ENCODE results near the gene ZNF384.
A peak's percentile ranks its signal among the peaks of the same experiment; 100 is the strongest.

Gene ZNF384

GRCh38 chr12:6688999-6689882 lies at the start of gene ZNF384:
ZNF384 (minus strand) TSS chr12:6689375; CDS start chr12:6679520, 9,855 bp downstream.
- Histone ChIP-seq H3K9ac (ENCODE audit: insufficient read length, low read depth) (peak within 1 kb of the TSS; percentile 99), H3K36me3 (ENCODE audit: insufficient read depth, insufficient read length, low read length) (peaks cover 50% of the 10 kb centered on the region), H3K9me3 (ENCODE audit: insufficient read depth, low read length) (peaks cover 8% of the 10 kb centered on the region; the same call in 1 of the 2 replicates), H3K27me3 (ENCODE audit: insufficient read depth, insufficient read length) (no peaks in the 10 kb centered on the region), H3K4me3 (ENCODE audit: insufficient read length, low read depth) (peak within 1 kb of the TSS; percentile 94), H3K4me1 (ENCODE audit: insufficient read depth, insufficient read length) (peaks cover 8% of the 10 kb centered on the region)
- peak; percentile 100 for DNase-seq (ENCODE audit: low read depth, low spot score)
- TF ChIP-seq YY1 (IDR thresholded peaks at IDR 0.05; ENCODE audit: insufficient read depth, insufficient read length) (no peak), SUZ12 (IDR thresholded peaks at IDR 0.05; ENCODE audit: extremely low read depth, insufficient read depth, insufficient read length) (no peak), ZNF274 (IDR thresholded peaks at IDR 0.05; ENCODE audit: low read depth, low read length) (no peak)

- DNase-seq (ENCODE audit: low read depth, low spot score), result no peak
Observed at GRCh38 chr12:6736754-6737153, 47.6 kb upstream of the ZNF384 start.

GRCh38 chr12:6735448-6736191 lies 46.4 kb upstream of the ZNF384 start:
- H3K4me1 ChIP-seq (ENCODE audit: insufficient read depth, insufficient read length), result no peaks in the 10 kb centered on the region
- TF ChIP-seq SUZ12 (IDR thresholded peaks at IDR 0.05; ENCODE audit: extremely low read depth, insufficient read depth, insufficient read length) (no peak), ZNF274 (IDR thresholded peaks at IDR 0.05; ENCODE audit: low read depth, low read length) (no peak), YY1 (IDR thresholded peaks at IDR 0.05; ENCODE audit: insufficient read depth, insufficient read length) (no peak)
- no peaks in the 10 kb centered on the region for H3K27me3 ChIP-seq (ENCODE audit: insufficient read depth, insufficient read length)
- no peaks in the 10 kb centered on the region for H3K9me3 ChIP-seq (ENCODE audit: insufficient read depth, low read length)
- DNase-seq (ENCODE audit: low read depth, low spot score), result peak; percentile 52
- H3K36me3 ChIP-seq (ENCODE audit: insufficient read depth, insufficient read length, low read length), result peaks cover 31% of the 10 kb centered on the region
- peak overlapping the region; percentile 13 for H3K9ac ChIP-seq (ENCODE audit: insufficient read length, low read depth)
- no peak overlapping the region for H3K4me3 ChIP-seq (ENCODE audit: insufficient read length, low read depth)

More at GRCh38 chr12:6736754-6737153, 47.6 kb upstream of the ZNF384 start:
- Histone ChIP-seq H3K9me3 (ENCODE audit: insufficient read depth, low read length) (no peaks in the 10 kb centered on the region), H3K9ac (ENCODE audit: insufficient read length, low read depth) (no peak overlapping the region), H3K27me3 (ENCODE audit: insufficient read depth, insufficient read length) (no peaks in the 10 kb centered on the region), H3K4me3 (ENCODE audit: insufficient read length, low read depth) (no peak overlapping the region), H3K4me1 (ENCODE audit: insufficient read depth, insufficient read length) (no peaks in the 10 kb centered on the region), H3K36me3 (ENCODE audit: insufficient read depth, insufficient read length, low read length) (peaks cover 19% of the 10 kb centered on the region)
- no peak for TF ChIP-seq YY1 (IDR thresholded peaks at IDR 0.05; ENCODE audit: insufficient read depth, insufficient read length)
- TF ChIP-seq SUZ12 (IDR thresholded peaks at IDR 0.05; ENCODE audit: extremely low read depth, insufficient read depth, insufficient read length), result no peak
- TF ChIP-seq ZNF274 (IDR thresholded peaks at IDR 0.05; ENCODE audit: low read depth, low read length), result no peak

- DNase-seq (ENCODE audit: low read depth, low spot score), result no peak
- Histone ChIP-seq H3K27me3 (ENCODE audit: insufficient read depth, insufficient read length) (no peaks in the 10 kb centered on the region), H3K9ac (ENCODE audit: insufficient read length, low read depth) (no peak overlapping the region), H3K4me1 (ENCODE audit: insufficient read depth, insufficient read length) (no peaks in the 10 kb centered on the region), H3K4me3 (ENCODE audit: insufficient read length, low read depth) (no peak overlapping the region), H3K9me3 (ENCODE audit: insufficient read depth, low read length) (no peaks in the 10 kb centered on the region), H3K36me3 (ENCODE audit: insufficient read depth, insufficient read length, low read length) (peaks cover 39% of the 10 kb centered on the region)
- no peak for TF ChIP-seq YY1 (IDR thresholded peaks at IDR 0.05; ENCODE audit: insufficient read depth, insufficient read length)
- TF ChIP-seq SUZ12 (IDR thresholded peaks at IDR 0.05; ENCODE audit: extremely low read depth, insufficient read depth, insufficient read length), result no peak
- no peak for TF ChIP-seq ZNF274 (IDR thresholded peaks at IDR 0.05; ENCODE audit: low read depth, low read length)
Observed at GRCh38 chr12:6734506-6735387, 45.6 kb upstream of the ZNF384 start.

- H3K4me3 ChIP-seq (ENCODE audit: insufficient read length, low read depth), result no peak overlapping the region
- no peaks in the 10 kb centered on the region for H3K9me3 ChIP-seq (ENCODE audit: insufficient read depth, low read length)
- peaks cover 78% of the 10 kb centered on the region for H3K36me3 ChIP-seq (ENCODE audit: insufficient read depth, insufficient read length, low read length)
- TF ChIP-seq SUZ12 (IDR thresholded peaks at IDR 0.05; ENCODE audit: extremely low read depth, insufficient read depth, insufficient read length), result no peak
- no peak for TF ChIP-seq YY1 (IDR thresholded peaks at IDR 0.05; ENCODE audit: insufficient read depth, insufficient read length)
- no peak for TF ChIP-seq ZNF274 (IDR thresholded peaks at IDR 0.05; ENCODE audit: low read depth, low read length)
- H3K27me3 ChIP-seq (ENCODE audit: insufficient read depth, insufficient read length), result no peaks in the 10 kb centered on the region
- DNase-seq (ENCODE audit: low read depth, low spot score), result no peak
- no peak overlapping the region for H3K9ac ChIP-seq (ENCODE audit: insufficient read length, low read depth)
- peaks cover 2% of the 10 kb centered on the region for H3K4me1 ChIP-seq (ENCODE audit: insufficient read depth, insufficient read length)
Observed at GRCh38 chr12:6730169-6730568, 41.0 kb upstream of the ZNF384 start.

- H3K4me3 ChIP-seq (ENCODE audit: insufficient read length, low read depth), result no peak overlapping the region
- no peaks in the 10 kb centered on the region for H3K27me3 ChIP-seq (ENCODE audit: insufficient read depth, insufficient read length)
- TF ChIP-seq SUZ12 (IDR thresholded peaks at IDR 0.05; ENCODE audit: extremely low read depth, insufficient read depth, insufficient read length), result no peak
- TF ChIP-seq ZNF274 (IDR thresholded peaks at IDR 0.05; ENCODE audit: low read depth, low read length), result no peak
- TF ChIP-seq YY1 (IDR thresholded peaks at IDR 0.05; ENCODE audit: insufficient read depth, insufficient read length), result no peak
- no peak for DNase-seq (ENCODE audit: low read depth, low spot score)
- H3K4me1 ChIP-seq (ENCODE audit: insufficient read depth, insufficient read length), result peaks cover 2% of the 10 kb centered on the region
- no peaks in the 10 kb centered on the region for H3K9me3 ChIP-seq (ENCODE audit: insufficient read depth, low read length)
- peaks cover 71% of the 10 kb centered on the region for H3K36me3 ChIP-seq (ENCODE audit: insufficient read depth, insufficient read length, low read length)
- H3K9ac ChIP-seq (ENCODE audit: insufficient read length, low read depth), result peak overlapping the region; percentile 4
Observed at GRCh38 chr12:6729186-6729585, 40.0 kb upstream of the ZNF384 start.
